Small intestine (tissue), 16 donors: ENCODE results near the gene SLC6A4. TPM values are rescaled to one million over a fixed set of nuclear protein-coding genes. Genes with fewer than 3 reads are reported as not detected.

ENCODE experiments used
- DNase-seq, 2 donors: peaks; one replicate each; pipeline versions ENCODE4 v3.0.0 to v3.0.0-alpha.2; 2013
- FAIRE-seq: peaks from 2 replicates; lab custom pipeline; 2012; peaks lifted over from hg19 to GRCh38; lab: Jason Lieb, UNC
- H3K27ac ChIP-seq, 3 donors: one replicate each; pipeline ENCODE4 v1.5.1; 2013; ENCODE audit warnings: low read length in 2 of 3, mild to moderate bottlenecking in 2 of 3, control low read depth in 1 of 3, inconsistent platforms in 1 of 3, low read depth in 1 of 3, moderate library complexity in 1 of 3
- H3K27me3 ChIP-seq, 3 donors: one replicate each; pipeline ENCODE4 v1.6.1; 2013; ENCODE audit warnings: low read length in 3 of 3, inconsistent platforms in 1 of 3; ENCODE audit not compliant: control insufficient read depth in 3 of 3, insufficient read depth in 3 of 3
- H3K36me3 ChIP-seq, 3 donors: one replicate each; pipeline ENCODE4 v1.6.1; 2013; ENCODE audit warnings: low read length in 3 of 3, inconsistent platforms in 1 of 3, low read depth in 1 of 3, mild to moderate bottlenecking in 1 of 3, moderate library complexity in 1 of 3; ENCODE audit not compliant: control insufficient read depth in 3 of 3, insufficient read depth in 2 of 3
- H3K4me1 ChIP-seq, 3 donors: one replicate each; pipeline ENCODE4 v1.6.1; 2013; ENCODE audit warnings: low read length in 2 of 3, inconsistent platforms in 1 of 3, low read depth in 1 of 3, mild to moderate bottlenecking in 1 of 3, moderate library complexity in 1 of 3; ENCODE audit not compliant: control insufficient read depth in 3 of 3, insufficient read depth in 2 of 3
- H3K4me3 ChIP-seq, 3 donors: one replicate each; pipeline ENCODE4 v1.5.1; 2013; ENCODE audit warnings: low read length in 3 of 3, control low read depth in 1 of 3, inconsistent platforms in 1 of 3, low read depth in 1 of 3, mild to moderate bottlenecking in 1 of 3, moderate library complexity in 1 of 3
- H3K9me3 ChIP-seq, 2 donors: one replicate each; pipeline ENCODE4 v1.6.1; 2013; ENCODE audit warnings: low read depth in 1 of 2, low read length in 1 of 2; ENCODE audit not compliant: control insufficient read depth in 2 of 2, insufficient read depth in 1 of 2
- WGBS, 3 donors: extraction: QIAGEN DNeasy Blood & Tissue Kit; methylation state at CpG; one replicate each; pipeline ENCODE4 v1.1.7; 2013; 5-methylcytosine and 5-hydroxymethylcytosine counted together
- long read RNA-seq, 10 donors: transcript quantifications; one replicate each; lab custom pipeline, GENCODE V29; 2026
- polyA plus RNA-seq, 4 donors: library from polyadenylated mRNA; stranded (reverse) in 3 of 4; unstranded in 1 of 4; fragments of 200-250 nt in 3 of 4; fragments of 120-200 nt in 1 of 4; gene quantifications; one replicate each; pipeline versions ENCODE4 v1.2.1 to v1.2.3, GENCODE V29; 2013
- donor health status: healthy with polysubstance abuse.
- donor health status: control.
- donor health status: control.
- donor health status: Bipolar disorder and iron deficiency.
- donor health status: healthy.

Gene SLC6A4
- 10 to 100 TPM in 1 of 4 donors, 1 to 10 TPM in 3; 2.9 to 26.0 (median 4.6) TPM for polyA plus RNA-seq
- long read RNA-seq, donor 1 = 0 reads
- long read RNA-seq, donor 2 = 0 reads
- long read RNA-seq, donor 3 = 0 reads
- long read RNA-seq, donor 4 = 0 reads
- long read RNA-seq, donor 5 = 0 reads
- long read RNA-seq, donor 6 = 0 reads
- long read RNA-seq, donor 7, full-length matches to known transcripts = 2 of 2 reads
- long read RNA-seq, donor 7, partial matches to known transcripts = 0 of 2 reads
- long read RNA-seq, donor 7, other reads (novel, unspliced or antisense) = 0 of 2 reads
- long read RNA-seq, donor 8 = 0 reads
- long read RNA-seq, donor 9 = 0 reads
- long read RNA-seq, donor 10 = 0 reads

DNA sequence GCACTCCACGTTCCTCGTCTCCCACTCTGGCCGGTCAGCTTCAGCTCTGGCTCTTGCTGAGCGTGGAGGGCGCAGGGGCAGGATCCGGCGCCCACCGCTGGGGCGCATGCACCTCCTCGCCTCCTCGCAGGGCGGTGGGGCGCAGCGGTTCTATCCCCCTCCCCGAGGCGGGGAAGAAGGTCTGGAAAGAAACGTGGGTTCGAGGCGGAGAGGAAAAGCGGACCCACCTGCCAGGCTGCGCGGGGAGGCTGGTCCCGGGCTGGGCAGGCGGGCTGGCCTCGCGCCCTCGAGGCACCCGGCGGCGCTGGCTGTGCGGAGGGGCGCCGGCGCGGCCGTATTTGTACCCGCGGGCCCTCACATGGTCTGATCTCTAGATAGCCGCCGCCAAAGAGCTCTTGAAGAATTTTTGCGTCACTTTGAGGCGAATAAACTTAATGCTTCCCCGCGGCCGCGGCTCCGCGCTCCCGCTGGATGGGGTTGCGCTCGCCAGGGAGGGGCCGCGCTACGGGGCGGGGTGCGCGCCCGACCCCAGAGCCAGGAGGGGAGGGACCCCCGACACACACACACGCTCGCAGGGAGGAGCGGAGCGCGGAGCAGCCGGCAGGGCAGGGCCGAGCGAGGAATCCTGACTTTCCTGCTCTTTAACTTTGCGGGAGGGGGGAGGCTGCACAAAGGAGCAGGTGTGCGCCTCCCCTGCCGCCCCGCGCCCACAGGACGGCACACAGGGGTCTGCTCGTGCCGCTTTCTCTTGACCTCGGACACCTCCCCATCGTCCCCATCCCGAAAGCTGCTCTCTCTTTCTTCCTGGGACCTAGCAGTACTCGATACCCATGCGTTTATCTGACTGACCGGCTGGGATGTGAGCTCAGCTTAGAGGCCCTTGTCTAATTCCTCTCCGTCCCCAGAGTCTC, at the start of gene SLC6A4:
Gene SLC6A4, minus strand, starts transcription at position 312 of the 911 bp plus-strand sequence. CDS start 13,739 bp downstream, outside the sequence.
- Histone ChIP-seq H3K4me3 (peak within 1 kb of the TSS in 2 of 3 donors; percentile 39 to 47), H3K36me3 (no peaks in the 10 kb centered on the region), H3K9me3 (no peaks in the 10 kb centered on the region), H3K27me3 (peaks cover 0 to 54% (median 25%) of the 10 kb centered on the region in 3 donors), H3K27ac (no peak within 1 kb of the TSS), H3K4me1 (peaks cover 0 to 30% (median 3%) of the 10 kb centered on the region in 3 donors)
- DNase-seq (peak in 1 of 2 donors; percentile 58), FAIRE-seq (no peak)
- 2 to 4% (median 3%) methylated on average over 69 to 82 of the region's 82 CpGs for WGBS, 3 donors

DNA sequence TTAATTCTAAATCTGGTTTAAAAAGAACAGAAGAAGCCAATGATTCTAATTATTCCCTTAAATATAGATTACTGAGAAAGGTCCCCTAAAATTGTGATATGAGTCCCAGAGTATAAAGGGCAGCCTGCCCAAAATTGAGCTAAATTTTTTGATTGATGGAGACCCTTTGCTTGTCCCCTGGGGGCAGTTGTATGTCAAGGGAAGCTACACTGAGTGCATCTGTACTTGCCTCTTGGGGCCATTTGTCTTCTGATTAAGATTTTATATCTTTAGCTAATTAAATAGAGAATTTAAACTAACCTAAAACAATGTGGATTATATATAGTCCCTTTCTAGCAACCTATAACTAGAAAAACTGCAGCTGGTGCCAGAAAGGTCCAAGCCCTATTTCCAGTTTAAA, 43.7 kb upstream of the SLC6A4 start:
- DNase-seq (no peak), FAIRE-seq (no peak)
- Histone ChIP-seq H3K36me3 (peaks cover 3 to 27% (median 3%) of the 10 kb centered on the region in 3 donors), H3K9me3 (no peaks in the 10 kb centered on the region), H3K4me3 (no peak overlapping the region), H3K4me1 (no peaks in the 10 kb centered on the region), H3K27me3 (no peaks in the 10 kb centered on the region), H3K27ac (no peak overlapping the region)

DNA sequence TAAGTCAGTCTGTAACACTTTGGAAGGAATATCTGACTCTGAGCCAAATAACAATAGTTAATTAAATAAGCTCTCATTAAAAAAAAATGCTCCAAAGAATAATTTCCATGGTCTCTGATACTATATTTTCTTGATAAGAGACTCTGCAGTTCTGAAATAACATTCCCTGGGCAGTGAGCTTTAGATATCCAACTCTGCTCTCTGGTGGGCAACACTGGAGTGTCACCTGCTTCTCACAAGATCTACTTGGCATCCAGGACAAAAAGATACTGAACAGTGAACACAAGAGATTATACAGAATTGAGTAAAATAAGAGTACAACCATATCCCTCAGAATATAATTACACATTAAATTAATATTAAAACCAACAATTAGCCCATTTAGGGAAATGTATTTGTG, 42.5 kb upstream of the SLC6A4 start:
- Histone ChIP-seq H3K27me3 (no peaks in the 10 kb centered on the region), H3K4me1 (no peaks in the 10 kb centered on the region), H3K36me3 (peaks cover 3 to 29% (median 5%) of the 10 kb centered on the region in 3 donors), H3K4me3 (no peak overlapping the region), H3K27ac (no peak overlapping the region), H3K9me3 (no peaks in the 10 kb centered on the region)
- FAIRE-seq = no peak
- DNase-seq = peak; percentile 13 to 37

DNA sequence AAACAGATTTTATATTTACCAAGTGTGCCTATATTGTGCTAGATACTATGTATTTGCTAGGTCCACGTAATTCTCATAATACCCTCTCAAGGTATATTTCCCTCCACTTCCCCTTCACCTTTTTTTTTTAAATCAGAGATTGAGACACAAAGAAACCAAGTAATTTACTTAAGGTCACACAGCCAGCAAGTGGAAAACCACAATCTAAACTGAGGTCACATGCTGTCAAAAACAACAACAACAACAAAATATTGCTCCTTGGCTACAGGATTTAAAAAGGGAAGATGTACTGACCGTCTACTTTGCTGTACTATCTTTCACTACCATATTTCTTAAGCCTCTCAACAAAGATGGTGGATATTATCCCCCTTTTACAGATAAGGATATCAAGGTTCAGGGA, 40.4 kb upstream of the SLC6A4 start:
- Histone ChIP-seq H3K36me3 (peaks cover 10 to 24% (median 18%) of the 10 kb centered on the region in 3 donors), H3K27me3 (no peaks in the 10 kb centered on the region), H3K27ac (no peak overlapping the region), H3K4me1 (no peaks in the 10 kb centered on the region), H3K9me3 (no peaks in the 10 kb centered on the region), H3K4me3 (no peak overlapping the region)
- DNase-seq (no peak), FAIRE-seq (no peak)
- WGBS, 3 donors = 82 to 88% (median 82%) methylated on average over 2 of the region's 2 CpGs

DNA sequence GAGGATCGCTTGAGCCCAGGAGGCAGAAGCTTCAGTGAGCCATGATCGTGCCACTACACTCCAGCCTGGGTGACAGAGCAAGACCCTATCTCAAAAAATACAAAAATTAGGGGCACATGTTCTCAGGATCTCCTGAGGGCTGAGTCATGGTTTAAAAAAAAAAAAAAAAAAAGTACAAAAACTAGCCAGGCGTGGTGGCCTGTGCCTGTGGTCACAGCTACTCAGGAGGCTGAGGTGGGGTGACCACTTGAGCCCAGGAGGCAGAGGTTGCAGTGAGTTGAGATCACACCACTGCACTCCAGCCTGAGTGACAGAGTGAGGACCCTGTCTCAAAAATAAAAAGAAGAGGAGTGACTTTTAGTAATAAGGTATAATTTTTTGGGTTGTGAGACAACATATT, 39.4 kb upstream of the SLC6A4 start:
- Histone ChIP-seq H3K27me3 (no peaks in the 10 kb centered on the region), H3K4me3 (no peak overlapping the region), H3K4me1 (no peaks in the 10 kb centered on the region), H3K9me3 (no peaks in the 10 kb centered on the region), H3K27ac (no peak overlapping the region), H3K36me3 (peaks cover 10 to 26% (median 18%) of the 10 kb centered on the region in 3 donors)
- no peak for FAIRE-seq
- no peak for DNase-seq
- 94 to 100% (median 98%) methylated on average over 3 of the region's 3 CpGs for WGBS, 3 donors

DNA sequence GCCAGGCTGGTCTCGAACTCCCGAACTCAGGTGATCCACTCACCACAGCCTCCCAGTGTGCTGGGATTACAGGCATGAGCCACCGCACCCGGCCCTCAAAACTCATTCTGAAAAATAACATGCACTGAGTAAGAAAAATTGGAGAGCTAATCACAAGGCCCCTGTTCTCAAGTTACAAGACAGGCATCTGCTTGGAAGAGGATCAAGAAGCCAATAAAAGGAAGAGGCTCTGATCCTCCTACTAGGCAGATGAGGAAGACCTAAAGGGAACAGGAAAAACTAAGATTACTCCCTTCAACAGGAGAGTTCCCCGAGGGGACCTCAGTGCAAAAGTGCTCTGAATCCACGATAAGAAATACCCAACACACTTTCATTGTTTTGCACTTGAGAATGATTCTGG, 37.9 kb upstream of the SLC6A4 start:
- H3K4me1 ChIP-seq = no peaks in the 10 kb centered on the region
- DNase-seq = no peak
- WGBS, 3 donors = 97% methylated on average over 6 of the region's 6 CpGs
- H3K36me3 ChIP-seq = peaks cover 10 to 30% (median 17%) of the 10 kb centered on the region in 3 donors
- H3K27ac ChIP-seq = no peak overlapping the region
- FAIRE-seq = no peak
- H3K4me3 ChIP-seq = no peak overlapping the region
- no peaks in the 10 kb centered on the region for H3K9me3 ChIP-seq
- no peaks in the 10 kb centered on the region for H3K27me3 ChIP-seq

DNA sequence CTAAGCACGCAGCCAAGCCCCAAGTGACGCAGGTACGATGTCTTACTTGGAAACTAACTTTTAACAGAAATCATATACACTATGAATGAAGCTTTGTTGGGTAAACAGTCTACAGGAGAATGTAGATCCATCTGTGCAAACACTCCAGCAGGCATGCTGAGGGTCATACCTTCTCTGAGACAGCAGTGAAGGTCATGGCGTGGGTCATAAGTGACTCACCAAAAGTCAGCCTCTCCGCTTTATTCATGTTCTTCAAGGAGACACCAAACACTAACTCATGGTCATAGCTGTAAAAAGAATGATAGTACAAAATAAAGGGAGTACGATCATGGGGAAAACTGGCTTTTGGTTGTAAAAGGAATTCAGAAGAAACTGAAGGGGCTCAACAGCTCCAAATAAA, 35.6 kb upstream of the SLC6A4 start:
- DNase-seq = no peak
- Histone ChIP-seq H3K4me1 (no peaks in the 10 kb centered on the region), H3K27me3 (no peaks in the 10 kb centered on the region), H3K4me3 (no peak overlapping the region), H3K9me3 (no peaks in the 10 kb centered on the region), H3K36me3 (peaks cover 14 to 38% (median 18%) of the 10 kb centered on the region in 3 donors), H3K27ac (no peak overlapping the region)
- no peak for FAIRE-seq
- 96 to 98% (median 97%) methylated on average over 6 of the region's 6 CpGs for WGBS, 3 donors

DNA sequence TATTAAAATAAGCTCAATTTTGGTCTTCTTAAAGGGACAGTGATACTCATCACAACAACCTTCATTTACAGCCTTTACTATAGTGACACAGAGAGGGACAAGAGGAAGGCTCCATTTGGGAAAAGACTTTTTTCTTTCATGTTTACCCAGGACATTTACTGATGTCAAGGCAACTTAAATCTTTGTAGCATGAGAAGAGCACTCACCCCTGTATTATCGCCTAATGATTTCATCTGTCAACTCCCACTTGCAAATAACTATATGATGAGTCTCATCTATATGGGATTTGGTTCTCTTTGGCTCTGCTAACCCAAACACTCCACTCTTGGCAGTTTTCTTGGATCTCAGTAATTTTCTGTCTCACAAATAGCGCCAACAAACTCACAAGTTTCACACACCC, 32.1 kb upstream of the SLC6A4 start:
- no peak overlapping the region for H3K27ac ChIP-seq
- DNase-seq = no peak
- 93 to 99% (median 98%) methylated on average over 2 of the region's 2 CpGs for WGBS, 3 donors
- no peaks in the 10 kb centered on the region for H3K27me3 ChIP-seq
- H3K4me3 ChIP-seq = no peak overlapping the region
- peaks cover 14 to 26% (median 19%) of the 10 kb centered on the region in 3 donors for H3K36me3 ChIP-seq
- H3K4me1 ChIP-seq = no peaks in the 10 kb centered on the region
- no peak for FAIRE-seq
- H3K9me3 ChIP-seq = no peaks in the 10 kb centered on the region
